ENCODE data around the gene WASHC1.
"Not testable (repeated sequence)": the region's sequence is repeated elsewhere in the genome, so short reads cannot be mapped to it uniquely, and the experiment has no call there.

The WASHC1 gene

DNA sequence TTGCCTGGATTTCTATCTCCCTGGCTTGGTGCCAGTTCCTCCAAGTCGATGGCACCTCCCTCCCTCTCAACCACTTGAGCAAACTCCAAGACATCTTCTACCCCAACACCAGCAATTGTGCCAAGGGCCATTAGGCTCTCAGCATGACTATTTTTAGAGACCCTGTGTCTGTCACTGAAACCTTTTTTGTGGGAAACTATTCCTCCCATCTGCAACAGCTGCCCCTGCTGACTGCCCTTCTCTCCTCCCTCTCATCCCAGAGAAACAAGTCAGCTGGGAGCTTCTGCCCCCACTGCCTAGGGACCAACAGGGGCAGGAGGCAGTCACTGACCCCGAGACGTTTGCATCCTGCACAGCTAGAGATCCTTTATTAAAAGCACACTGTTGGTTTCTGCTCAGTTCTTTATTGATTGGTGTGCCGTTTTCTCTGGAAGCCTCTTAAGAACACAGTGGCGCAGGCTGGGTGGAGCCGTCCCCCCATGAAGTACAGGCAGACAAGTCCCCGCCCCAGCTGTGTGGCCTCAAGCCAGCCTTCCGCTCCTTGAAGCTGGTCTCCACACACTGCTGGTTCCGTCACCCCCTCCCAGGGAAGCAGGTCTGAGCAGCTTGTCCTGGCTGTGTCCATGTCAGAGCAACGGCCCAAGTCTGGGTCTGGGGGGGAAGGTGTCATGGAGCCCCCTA lies 15.0 kb downstream of the WASHC1 start:
- not testable (repeated sequence) for DNase-seq

DNA sequence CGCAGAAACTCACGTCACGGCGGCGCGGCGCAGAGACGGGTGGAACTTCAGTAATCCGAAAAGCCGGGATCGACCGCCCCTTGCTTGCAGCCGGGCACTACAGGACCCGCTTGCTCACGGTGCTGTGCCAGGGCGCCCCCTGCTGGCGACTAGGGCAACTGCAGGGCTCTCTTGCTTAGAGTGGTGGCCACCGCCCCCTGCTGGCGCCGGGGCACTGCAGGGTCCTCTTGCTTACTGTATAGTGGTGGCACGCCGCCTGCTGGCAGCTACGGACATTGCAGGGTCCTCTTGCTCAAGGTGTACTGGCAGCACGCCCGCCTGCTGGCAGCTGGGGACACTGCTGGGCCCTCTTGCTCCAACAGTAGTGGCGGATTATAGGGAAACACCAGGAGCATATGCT lies 18.1 kb downstream of the WASHC1 start:
- DNase-seq: peak; percentile 73

DNA sequence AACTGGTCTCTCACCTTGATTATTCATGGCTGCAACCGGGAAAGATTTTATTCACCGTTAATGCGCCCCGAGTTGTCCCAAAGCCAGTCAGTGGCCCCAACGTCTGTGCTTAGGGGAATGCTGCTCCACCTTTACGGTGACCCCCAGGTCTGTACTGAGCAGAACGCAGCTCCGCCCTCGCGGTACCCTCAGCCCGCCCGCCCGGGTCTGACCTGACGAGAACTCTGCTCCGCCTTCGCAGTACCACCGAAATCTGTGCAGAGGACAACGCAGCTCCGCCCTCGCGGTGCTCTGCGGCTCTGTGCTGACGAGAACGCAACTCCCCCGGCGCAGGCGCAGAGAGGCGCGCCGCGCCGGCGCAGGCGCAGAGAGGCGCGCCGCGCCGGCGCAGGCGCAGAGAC lies 18.6 kb downstream of the WASHC1 start:
- DNase-seq: not testable (repeated sequence)

DNA sequence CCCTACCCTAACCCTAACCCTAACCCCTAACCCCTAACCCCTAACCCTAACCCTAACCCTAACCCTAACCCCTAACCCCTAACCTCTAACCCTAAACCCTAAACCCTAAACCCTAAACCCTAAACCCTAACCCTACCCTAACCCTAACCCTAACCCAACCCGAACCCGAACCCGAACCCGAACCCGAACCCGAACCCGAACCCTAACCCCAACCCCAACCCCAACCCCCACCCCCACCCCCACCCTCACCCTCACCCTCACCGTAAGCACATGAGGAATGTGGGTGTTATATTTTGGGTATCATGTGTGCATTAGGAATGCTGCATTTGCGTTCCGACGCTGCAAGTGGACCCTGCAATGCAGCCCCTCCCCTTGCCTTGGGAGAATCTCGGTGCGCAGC lies 19.0 kb downstream of the WASHC1 start:
- not testable (repeated sequence) for DNase-seq

All from CD4-positive, alpha-beta T cell treated with Interleukin-12 subunit alpha and Interleukin-12 subunit beta, for 1 hour (primary cell).